Choroid plexus epithelial cell (primary cell): Measurements from ENCODE around the gene ESYT2.

ENCODE experiments used
- DNase-seq: peaks from one replicate; pipeline ENCODE4 v3.0.0-alpha.2; 2010; ENCODE audit warnings: low read depth
- H3K4me3 ChIP-seq: 2 replicates; pipeline ENCODE4 v1.5.1; 2011; ENCODE audit warnings: low read depth, mild to moderate bottlenecking, control low read depth, low read length, moderate library complexity
- TF ChIP-seq, protein P1 (sequence below): conservative IDR thresholded peaks from 2 replicates; pipeline ENCODE4 v1.5.1; 2011; ENCODE audit warnings: low read depth, mild to moderate bottlenecking, control low read depth, inconsistent platforms, low read length, moderate library complexity

ESYT2 gene

DNA sequence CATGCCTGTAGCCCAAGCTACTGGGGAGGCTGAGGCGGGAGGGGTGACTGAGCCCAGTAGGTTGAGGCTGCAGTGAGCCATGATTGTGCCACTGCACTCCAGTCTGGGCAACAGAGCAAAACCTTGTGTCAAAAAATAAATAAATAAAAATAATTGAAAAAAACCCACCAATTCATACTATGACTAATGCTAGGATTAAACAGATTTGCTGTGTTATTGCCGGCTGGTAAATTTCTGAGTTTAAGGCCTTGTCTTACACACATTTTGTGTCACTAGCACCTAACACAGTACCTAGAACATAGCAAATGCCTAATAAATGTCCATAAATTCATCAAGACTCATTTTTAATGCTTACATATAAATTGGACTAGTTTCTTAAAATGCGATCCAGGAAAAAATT is 8.7 kb downstream of the ESYT2 start:
- no peak overlapping the region for H3K4me3 ChIP-seq
- TF ChIP-seq, protein P1, sequence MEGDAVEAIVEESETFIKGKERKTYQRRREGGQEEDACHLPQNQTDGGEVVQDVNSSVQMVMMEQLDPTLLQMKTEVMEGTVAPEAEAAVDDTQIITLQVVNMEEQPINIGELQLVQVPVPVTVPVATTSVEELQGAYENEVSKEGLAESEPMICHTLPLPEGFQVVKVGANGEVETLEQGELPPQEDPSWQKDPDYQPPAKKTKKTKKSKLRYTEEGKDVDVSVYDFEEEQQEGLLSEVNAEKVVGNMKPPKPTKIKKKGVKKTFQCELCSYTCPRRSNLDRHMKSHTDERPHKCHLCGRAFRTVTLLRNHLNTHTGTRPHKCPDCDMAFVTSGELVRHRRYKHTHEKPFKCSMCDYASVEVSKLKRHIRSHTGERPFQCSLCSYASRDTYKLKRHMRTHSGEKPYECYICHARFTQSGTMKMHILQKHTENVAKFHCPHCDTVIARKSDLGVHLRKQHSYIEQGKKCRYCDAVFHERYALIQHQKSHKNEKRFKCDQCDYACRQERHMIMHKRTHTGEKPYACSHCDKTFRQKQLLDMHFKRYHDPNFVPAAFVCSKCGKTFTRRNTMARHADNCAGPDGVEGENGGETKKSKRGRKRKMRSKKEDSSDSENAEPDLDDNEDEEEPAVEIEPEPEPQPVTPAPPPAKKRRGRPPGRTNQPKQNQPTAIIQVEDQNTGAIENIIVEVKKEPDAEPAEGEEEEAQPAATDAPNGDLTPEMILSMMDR = no peak
- DNase-seq = peak; percentile 33

DNA sequence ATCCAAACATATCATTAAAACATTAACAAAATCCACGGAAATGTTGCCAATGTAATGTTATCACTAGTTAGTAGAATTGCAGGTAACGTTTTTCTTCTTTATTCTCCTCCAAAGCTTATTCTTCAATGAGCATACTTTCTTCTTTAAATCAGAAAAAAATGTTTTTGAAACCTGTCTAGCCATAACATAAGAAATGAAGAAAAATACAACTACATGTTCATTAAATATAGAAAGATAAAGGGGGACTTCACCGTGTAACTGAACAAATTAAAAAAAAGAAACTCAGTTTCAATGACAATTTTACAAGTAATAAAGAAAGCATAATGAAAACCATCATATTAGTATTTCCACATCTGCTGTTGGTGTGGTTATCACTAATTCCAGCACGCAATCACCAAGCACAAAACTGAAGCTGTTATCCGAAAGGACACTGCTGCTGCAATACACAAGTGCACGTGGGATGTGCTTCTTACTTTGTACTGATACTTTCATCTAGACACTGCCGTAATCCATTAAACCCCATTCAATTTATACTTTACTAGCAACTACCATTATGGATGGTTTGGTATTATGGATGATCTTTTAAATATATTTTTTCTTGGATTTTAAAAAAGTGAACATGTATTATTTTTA is 9.6 kb downstream of the ESYT2 start:
- H3K4me3 ChIP-seq = no peak overlapping the region
- DNase-seq = peak; percentile 46
- TF ChIP-seq, protein P1 = no peak

DNA sequence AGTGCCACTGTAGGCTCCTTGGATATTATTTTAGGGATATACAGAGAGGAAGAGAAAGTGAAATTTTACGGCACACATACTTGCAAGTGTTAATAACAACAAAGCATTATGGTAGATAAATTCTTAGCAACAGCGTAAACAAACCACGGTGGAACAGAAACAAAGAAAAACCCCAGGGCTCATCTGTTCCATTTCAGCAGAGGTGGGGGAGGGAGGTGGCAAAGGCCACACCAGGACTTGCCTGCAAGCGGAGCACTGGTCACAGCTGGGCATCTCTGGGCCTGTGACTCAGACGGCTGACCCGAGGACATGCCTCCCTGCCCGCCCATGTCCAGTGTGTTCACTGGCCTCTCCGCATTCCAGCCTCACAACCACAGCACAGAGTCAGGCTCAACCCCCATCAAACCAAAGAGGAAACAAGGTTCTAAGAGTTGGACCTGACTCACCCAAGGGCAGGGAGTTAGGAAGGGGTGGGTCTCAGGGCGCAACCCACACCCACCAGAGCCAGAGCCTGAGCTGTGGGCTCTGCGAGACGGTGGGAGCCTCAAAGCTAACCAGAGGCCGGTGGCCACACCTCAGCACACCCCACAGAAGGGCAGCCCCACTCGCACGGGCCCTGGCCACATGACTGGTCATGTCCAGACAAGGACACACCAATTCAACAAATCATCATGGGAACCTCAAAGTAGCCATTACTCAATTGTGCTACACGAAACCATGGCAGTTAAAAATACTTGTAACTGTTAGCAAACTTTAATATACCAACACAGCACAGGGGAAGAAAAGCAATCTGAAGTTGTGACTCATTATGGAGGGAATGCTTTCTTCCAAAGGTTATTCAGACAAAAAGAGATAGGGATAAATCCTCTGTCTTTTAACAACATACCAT is 10.7 kb downstream of the ESYT2 start:
- TF ChIP-seq, protein P1 = no peak
- peak; percentile 98 for DNase-seq
- peak overlapping the region; percentile 41 for H3K4me3 ChIP-seq

DNA sequence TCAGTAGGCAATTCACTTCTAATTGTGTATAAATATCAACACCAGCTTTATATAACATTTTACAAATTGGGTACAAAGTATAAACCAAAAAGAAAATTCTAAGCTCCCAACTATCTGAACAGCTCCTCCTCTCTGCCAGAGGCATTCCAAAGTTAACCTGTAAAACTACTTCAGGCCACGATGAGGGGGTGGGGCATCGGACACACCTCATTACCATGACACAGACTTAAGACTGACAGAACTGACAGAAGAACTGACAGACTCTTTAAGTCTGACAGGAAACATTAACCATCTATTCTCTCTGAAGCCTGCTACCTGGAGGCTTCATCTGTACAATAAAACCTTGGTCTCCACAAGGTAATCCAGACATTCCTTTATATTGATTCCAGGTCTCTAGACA is 12.3 kb downstream of the ESYT2 start:
- TF ChIP-seq, protein P1 = no peak
- H3K4me3 ChIP-seq = no peak overlapping the region
- no peak for DNase-seq

DNA sequence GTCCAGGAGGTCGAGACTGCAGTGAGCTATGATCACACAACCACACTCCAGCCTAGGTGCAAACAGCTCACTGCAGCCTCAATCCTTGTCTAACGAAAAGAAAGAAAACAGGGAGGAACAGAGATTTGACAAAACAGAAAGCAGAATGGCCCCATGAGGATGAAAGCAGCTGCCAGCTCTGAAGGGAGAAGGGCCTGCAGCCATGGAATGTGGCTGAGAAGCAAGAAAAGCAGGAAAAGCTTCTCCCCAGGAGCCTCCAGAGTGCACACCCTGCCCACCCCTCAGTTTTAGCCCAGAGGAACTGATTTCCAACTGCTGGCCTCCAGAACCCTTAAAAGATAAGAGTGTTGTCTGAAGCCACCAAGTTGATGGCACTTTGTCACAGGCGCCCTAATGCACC is 13.0 kb downstream of the ESYT2 start:
- TF ChIP-seq, protein P1 = no peak
- H3K4me3 ChIP-seq = no peak overlapping the region
- peak; percentile 47 for DNase-seq

DNA sequence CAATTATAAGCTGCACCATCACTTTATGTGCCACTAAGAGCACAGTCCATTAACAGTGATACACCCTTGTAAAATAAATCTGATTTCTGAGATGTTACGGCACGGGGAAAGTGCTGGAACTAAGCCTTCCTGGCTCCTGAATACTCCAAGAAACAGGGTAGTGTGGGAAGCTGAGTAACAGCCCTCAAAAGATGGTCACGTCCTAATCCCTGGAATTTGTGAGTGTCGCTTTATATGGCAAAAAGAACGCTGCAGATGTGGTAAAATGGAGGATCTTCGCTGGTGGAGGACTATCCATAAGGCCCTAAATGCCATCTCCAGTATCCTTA is 13.5 kb downstream of the ESYT2 start:
- DNase-seq = no peak
- H3K4me3 ChIP-seq = no peak overlapping the region
- TF ChIP-seq, protein P1 = no peak
